Measurements from ENCODE around the gene ENOX1.

DNA sequence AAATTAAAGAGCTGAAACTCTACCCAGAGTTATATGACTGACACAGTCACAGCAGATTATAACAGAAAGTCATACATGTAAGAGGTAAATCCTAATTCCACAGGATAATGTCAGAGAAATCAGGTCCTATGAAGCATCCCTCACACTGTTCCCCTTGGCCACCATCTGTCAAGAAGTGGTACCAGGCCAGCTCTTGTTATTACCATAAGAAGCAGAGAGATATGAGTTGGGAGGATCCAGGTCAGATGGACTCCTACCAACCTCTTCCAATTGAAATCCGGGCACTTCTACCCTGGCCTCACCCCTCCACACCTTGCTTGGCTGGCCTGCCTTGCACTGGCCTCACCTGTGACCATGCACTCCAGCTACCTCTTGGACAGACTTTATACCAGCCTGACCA is 410.2 kb downstream of the ENOX1 start:
- TF ChIP-seq, protein P1, sequence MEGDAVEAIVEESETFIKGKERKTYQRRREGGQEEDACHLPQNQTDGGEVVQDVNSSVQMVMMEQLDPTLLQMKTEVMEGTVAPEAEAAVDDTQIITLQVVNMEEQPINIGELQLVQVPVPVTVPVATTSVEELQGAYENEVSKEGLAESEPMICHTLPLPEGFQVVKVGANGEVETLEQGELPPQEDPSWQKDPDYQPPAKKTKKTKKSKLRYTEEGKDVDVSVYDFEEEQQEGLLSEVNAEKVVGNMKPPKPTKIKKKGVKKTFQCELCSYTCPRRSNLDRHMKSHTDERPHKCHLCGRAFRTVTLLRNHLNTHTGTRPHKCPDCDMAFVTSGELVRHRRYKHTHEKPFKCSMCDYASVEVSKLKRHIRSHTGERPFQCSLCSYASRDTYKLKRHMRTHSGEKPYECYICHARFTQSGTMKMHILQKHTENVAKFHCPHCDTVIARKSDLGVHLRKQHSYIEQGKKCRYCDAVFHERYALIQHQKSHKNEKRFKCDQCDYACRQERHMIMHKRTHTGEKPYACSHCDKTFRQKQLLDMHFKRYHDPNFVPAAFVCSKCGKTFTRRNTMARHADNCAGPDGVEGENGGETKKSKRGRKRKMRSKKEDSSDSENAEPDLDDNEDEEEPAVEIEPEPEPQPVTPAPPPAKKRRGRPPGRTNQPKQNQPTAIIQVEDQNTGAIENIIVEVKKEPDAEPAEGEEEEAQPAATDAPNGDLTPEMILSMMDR (IDR thresholded peaks at IDR 0.05), result no peak
- no peak for TF ChIP-seq POLR2A (IDR thresholded peaks at IDR 0.05)

Measured in testis (tissue), 2 donors.